ENCODE measurements around the gene F11. TPM values are rescaled to one million over a fixed set of nuclear protein-coding genes. Genes with fewer than 3 reads are reported as not detected.

F11 gene
- total and polyA plus RNA-seq, 2 donors (not counting 3 experiments of a cell fraction or from before 2014, with no cell fraction given): not detected

DNA sequence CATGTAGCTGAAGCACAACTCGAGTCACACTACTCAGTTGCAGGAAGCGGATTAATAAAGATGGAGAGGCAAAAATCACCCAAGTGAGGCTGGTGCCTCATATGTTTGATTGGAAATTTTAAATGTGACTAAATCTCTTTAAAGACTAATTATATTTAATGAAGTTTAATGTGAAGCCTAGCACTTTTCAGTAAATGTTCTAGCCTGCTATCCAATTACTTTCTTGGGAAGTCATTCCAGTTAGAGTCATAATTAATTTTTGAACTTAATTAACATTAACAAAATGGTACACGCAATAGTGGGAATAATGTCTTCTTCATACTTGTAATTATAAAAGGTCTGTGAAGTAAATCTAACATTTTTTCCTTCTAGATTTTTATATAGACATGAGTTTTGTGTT is 20.6 kb downstream of the F11 start:
- intact Hi-C loops (cut with micrococcal nuclease): no loop called here
- dilution Hi-C loops (cut with MboI; ENCODE audit: extremely low pct_ligation_motif_present, low sequenced_read_pairs): no loop called here
- Histone ChIP-seq H3K9me3 (replicated peaks; ENCODE audit: control insufficient read depth, insufficient read depth, low read length) (no peaks in the 10 kb centered on the region), H3K27ac (ENCODE audit: insufficient read depth, low read depth, low read length) (no peak overlapping the region), H3K4me1 (ENCODE audit: control insufficient read depth, extremely low read depth, insufficient read depth, low read length) (no peaks in the 10 kb centered on the region), H3K27me3 (ENCODE audit: control insufficient read depth in 2 of 2, insufficient read depth in 2 of 2, low read length in 2 of 2) (no peaks in the 10 kb centered on the region), H3K4me2 (ENCODE audit: insufficient read depth, low read length) (no peak overlapping the region), H3K9ac (replicated peaks; ENCODE audit: extremely low read depth, insufficient read depth, low read length) (no peak overlapping the region), H3K79me2 (ENCODE audit: control insufficient read depth, insufficient read depth, low read length) (no peaks in the 10 kb centered on the region), H3K4me3 (replicated peaks in 1 of 3; ENCODE audit: insufficient read depth in 1 of 3, low read depth in 1 of 3, low read length in 3 of 3) (no peak overlapping the region), H4K20me1 (replicated peaks; ENCODE audit: control insufficient read depth, extremely low read depth, insufficient read depth, low read length) (no peaks in the 10 kb centered on the region), H3K9me1 (replicated peaks; ENCODE audit: control insufficient read depth, extremely low read depth, insufficient read depth, low read length) (no peaks in the 10 kb centered on the region), H3K36me3 (ENCODE audit: control insufficient read depth in 2 of 2, extremely low read depth in 1 of 2, insufficient read depth in 2 of 2, low read length in 2 of 2) (no peaks in the 10 kb centered on the region), H2AFZ (ENCODE audit: low read depth, low read length) (no peak overlapping the region)
- POLR2A ChIA-PET: no interaction called here
- TF ChIP-seq POLR2AphosphoS5 (IDR thresholded peaks at IDR 0.05; ENCODE audit: insufficient read depth, low read depth, low read length) (no peak), MAX (IDR thresholded peaks at IDR 0.05; ENCODE audit: insufficient read depth, insufficient read length) (no peak), POLR2A (IDR thresholded peaks at IDR 0.05; ENCODE audit: low read depth, low read length) (no peak), EZH2 (IDR thresholded peaks at IDR 0.05; ENCODE audit: borderline replicate concordance, low read depth, low read length, severe bottlenecking) (no peak), FOS (IDR thresholded peaks at IDR 0.05; ENCODE audit: borderline replicate concordance, insufficient read depth, low read length) (no peak), JUN (IDR thresholded peaks at IDR 0.05; ENCODE audit: borderline replicate concordance, insufficient read depth, insufficient read length, low read depth) (no peak), GATA2 (IDR thresholded peaks at IDR 0.05; ENCODE audit: insufficient read depth, insufficient read length, low read depth, low read length) (no peak), MYC (IDR thresholded peaks at IDR 0.05; ENCODE audit: low read depth, low read length) (no peak)
- TF ChIP-seq, protein P1, sequence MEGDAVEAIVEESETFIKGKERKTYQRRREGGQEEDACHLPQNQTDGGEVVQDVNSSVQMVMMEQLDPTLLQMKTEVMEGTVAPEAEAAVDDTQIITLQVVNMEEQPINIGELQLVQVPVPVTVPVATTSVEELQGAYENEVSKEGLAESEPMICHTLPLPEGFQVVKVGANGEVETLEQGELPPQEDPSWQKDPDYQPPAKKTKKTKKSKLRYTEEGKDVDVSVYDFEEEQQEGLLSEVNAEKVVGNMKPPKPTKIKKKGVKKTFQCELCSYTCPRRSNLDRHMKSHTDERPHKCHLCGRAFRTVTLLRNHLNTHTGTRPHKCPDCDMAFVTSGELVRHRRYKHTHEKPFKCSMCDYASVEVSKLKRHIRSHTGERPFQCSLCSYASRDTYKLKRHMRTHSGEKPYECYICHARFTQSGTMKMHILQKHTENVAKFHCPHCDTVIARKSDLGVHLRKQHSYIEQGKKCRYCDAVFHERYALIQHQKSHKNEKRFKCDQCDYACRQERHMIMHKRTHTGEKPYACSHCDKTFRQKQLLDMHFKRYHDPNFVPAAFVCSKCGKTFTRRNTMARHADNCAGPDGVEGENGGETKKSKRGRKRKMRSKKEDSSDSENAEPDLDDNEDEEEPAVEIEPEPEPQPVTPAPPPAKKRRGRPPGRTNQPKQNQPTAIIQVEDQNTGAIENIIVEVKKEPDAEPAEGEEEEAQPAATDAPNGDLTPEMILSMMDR (IDR thresholded peaks at IDR 0.05; ENCODE audit: extremely low read depth in 1 of 2, insufficient read depth in 1 of 2, low read depth in 1 of 2, low read length in 2 of 2): no peak
- CTCF ChIA-PET: no interaction called here
- no peak for FAIRE-seq
- no peak for DNase-seq (ENCODE audit: low read depth, low spot score)
- BruUV-seq (replicated peaks): no TSS peak
